HG02571 (cell line): ENCODE data around the gene AADAC.
"Not testable (repeated sequence)": the region's sequence is repeated elsewhere in the genome, so short reads cannot be mapped to it uniquely, and the experiment has no call there.

ENCODE experiments used
- ATAC-seq: cut with Tn5 transposase; IDR thresholded peaks from one replicate; pipeline ENCODE4 v1.9.1; 2021; ENCODE audit warnings: mild to moderate bottlenecking, moderate library complexity; ENCODE audit not compliant: unreplicated experiment

The AADAC gene

DNA sequence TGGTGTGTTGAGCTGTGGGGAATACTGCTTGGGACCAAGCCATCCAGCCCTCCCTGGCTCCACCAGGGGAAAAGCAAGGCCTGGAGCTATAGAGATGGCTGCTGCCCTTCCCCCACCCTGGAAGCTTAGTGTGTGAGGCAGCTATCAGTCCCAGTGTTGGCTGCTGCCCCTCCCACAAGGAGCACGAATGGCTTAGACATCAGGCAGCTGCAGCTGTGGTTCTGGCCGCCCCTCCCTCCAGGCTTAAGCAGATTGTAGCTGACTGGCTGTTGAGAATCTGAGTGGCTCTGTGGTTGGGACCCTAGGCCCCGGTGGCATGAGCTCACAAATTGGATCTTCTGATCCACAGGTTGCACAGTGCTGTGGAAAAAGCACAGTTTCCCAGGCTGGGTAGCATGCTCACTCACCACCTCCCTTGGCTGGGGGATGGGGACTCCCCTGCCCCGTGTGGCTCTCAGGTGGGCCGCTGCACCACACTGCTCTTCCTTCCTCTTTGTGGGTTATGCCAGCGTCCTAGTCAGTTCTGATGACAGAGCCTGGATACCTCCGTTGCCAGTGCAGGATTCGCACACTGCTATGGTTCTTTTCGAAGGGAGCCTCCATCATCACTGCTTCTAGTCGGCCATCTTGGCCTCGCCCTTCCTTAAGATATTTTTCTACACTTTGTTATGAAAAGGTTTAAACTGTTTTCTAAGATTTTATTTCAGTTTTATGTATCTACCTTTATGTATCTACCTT, 38.3 kb downstream of the AADAC start:
- ATAC-seq, result no peak

DNA sequence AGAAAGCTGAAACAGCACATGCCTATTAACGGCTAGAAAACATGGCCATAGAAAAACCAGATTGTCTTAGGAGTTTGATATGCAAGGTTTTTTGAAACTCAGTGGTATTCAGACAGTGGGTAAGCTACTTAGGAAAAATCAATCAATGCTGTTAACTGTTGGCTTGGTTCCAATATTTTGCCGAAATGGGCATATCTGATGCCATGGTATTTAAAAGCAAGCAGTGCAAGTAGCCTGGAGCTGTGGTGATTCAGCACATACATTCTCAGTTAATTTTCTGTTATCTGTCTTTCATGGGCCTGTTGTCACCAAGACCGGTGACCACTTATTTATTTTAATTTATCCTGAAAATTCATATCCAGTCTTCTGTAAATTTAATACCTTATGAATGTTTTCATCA, 42.2 kb downstream of the AADAC start:
- ATAC-seq, result no peak

DNA sequence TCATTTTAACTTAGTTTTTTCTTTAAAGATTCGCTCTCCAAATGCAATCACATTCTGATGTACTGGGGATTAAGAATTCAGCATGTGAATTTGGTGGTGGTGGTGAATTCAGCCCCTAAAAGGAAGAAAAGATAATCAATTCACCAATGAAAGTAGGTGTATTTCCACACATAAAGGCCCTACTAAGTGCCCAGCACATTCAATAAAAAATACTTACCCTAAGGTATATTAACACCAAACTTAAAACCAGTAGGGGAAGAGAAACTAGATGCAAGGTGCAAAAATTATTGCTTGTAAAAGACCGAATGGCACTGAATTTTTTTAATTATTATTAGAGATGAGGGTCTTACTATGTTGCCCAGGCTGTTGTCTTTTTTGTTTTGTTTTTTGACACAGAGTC, 42.7 kb downstream of the AADAC start:
- ATAC-seq, result no peak

DNA sequence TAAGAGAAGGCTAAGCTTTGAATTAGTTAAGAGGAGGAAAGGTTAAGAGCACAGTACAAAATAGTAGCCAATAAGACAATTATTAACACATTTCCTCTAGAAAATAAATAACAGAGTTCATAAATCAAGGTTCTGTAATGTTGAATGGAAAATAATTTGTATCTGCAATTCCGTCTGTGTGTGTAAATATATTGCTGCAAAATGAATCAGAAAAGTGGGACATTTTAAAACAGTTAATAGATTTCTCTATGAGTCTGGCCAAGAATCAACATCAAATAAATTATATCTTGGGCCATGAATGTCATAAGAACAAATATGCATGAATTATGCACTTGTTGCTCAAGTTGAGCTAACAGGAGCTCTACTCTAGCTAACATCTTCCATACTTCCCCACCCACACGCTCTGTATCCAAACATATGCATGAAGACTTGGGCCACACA, 45.3 kb downstream of the AADAC start:
- no peak for ATAC-seq

DNA sequence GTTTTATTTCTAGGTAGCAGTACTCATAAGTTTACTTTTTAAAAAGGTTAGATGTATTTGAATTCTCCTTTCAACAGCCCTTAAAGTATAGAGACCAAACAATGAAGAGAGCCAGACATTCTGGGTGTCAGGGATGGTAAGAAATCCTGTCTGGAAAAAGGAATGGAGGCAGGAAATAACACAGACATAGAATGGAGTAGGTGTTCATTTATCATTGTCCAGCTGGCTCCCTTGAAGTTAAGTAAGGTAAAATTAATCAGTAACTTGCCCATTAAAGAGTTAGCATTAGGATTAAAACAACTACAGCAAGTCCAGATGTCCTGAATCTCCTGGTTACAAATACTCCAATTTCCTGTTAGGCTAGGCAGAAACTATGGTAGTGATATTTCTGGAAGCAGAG, 46.0 kb downstream of the AADAC start:
- no peak for ATAC-seq

DNA sequence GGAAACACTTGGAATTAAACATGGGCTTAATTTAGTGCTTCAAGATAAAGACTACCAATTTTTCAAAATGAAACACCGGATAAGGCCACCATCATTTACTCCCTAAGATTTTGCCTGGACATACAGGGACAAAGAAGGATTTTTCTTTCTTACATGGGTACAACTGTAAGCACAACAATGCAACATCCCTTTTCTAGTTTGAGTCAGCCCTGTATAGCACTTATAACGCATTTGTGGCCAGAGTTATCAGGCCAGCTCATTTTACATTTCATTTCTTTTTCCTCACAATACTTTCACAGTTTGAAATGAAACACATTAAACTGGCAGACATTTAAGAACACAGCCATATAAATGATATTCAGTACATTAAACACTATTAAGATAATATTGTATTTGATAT, 49.7 kb downstream of the AADAC start:
- ATAC-seq, result no peak

DNA sequence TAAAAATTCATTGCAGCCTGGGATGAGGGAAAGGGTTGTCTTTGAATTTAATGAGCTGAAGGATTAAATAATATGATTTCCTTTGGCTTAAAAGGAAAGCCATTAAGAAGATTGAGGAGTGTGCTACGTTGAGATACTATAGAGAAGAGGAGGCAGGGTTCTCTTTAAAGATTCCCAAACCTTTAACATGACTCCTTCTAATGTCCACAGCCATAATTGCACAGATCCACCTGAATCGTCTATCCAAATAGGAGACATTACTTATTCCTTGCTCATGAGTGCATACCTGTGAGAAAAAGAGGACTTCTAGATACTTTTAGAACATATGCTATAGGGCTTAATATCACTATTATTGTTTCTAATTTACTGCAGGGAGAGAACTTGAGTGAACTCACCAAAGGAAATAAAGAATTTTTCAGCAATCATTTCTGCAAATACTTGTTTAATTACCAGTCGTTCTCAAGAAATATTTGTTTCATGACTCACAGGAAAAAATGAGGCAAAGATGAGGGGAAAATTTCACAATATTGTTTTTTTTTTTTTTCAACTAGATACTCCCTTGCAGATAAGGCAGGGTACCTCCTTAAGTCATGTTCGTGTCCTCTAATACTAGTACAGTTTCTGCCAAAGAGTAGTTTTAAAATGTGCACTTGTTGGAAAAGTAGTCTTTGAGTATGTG, 50.6 kb downstream of the AADAC start:
- ATAC-seq, result no peak

DNA sequence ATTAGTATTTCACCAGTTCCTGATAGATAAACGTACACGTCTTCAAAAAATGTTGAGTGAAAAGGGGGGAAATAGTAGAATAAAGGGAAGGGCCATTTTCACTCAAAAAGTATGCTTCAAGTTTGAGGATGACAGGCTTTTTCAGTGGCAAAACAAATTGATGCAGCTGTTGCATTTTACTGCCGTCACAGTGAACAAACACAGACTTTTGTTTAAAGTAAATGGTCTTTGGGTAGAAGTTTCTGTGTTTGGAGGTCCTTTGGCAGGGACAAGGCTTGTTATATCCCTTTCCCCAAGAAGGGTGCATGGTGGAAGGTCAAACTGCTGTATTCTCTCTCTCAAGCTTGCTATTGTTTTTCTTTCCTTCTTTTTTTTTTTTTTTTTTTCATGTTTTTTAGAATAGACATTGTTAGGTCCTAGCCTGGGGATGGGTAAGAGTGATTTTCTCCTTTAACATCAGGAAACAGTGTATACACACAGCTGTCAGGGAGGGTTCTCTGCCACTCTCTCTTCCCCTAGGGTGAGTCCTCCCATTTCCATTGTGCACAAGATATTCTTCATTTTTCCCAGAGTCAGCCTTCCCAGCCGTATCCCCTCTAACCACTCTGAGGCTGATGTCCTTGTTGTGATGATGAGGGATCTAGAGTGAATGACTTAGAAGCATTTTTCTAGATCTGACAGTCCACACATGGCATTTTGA, 52.9 kb downstream of the AADAC start:
- ATAC-seq, result no peak

DNA sequence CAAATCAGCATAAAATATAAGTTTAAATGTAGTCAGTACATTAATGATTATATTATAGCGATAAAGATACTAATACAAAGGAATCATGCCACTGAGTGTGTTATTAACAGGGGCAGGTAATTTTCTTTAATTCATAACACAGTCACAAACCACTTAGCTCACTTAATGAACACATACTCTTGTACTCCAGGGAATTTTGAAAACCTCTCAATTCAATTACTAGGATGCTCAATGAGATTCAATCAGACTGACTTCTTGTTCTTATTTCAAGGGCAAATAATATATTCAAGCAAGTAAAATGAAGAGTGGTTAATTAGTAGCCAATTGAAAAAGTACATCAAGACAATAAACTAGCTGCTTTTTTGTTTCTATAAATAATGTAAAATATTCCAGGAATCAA, 53.8 kb downstream of the AADAC start:
- no peak for ATAC-seq

DNA sequence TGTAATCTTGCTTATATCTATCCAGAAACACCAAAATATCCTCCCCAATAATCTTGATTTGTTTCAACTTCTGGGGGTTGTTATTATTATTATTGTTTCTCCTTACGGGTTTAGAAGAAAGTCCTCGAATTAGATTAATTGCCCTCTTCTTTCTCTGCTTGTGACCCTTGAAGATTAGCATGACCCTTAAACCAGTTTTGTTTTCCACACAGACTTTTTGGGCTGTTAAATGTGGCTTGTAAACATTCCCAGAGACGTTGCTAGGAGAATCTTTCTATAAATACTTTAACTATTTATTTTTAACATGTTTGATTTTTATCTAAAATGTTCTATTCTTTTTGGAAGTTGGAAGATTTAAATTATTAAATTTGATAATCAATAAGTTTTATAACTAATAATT, 55.3 kb downstream of the AADAC start:
- ATAC-seq, result no peak

DNA sequence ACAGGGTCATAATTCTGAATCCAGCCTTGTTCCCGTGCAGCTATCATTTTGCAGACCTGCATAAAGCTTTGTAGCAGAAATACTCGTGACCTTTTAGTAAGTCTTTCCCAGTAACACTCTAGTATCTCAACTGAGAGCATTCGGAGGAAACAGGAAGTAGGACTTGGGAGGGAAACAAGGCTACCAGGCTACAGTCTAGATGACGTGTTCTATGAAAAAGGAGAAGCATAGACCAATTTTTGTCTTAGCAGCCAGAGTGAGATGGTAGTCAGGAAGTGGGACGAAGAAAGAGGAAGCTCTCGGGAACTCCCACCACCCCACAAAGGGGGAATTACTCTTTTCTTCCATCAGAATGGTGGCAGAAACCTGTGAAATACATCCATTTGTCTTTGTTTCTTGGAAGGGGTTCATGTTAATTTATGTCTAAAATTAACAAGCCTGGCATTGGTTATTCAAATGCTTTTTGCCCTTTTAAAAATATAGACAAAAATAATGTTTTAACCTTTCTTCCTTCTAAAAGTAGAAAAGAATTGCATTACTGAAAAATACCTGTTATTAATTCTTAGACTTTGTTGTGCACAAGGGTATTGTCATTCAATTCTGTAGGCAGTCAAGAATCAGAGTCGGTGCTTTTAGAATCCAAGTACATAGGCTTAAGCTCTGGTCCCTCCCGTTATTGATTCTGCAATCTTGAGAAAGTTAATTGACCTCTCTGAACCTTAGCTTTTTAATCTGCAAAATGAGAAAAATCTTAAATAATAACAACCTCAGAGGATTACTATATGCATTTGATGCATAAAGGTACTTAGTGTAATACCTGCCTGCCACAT, 57.9 kb downstream of the AADAC start:
- ATAC-seq, result peak; percentile 84

DNA sequence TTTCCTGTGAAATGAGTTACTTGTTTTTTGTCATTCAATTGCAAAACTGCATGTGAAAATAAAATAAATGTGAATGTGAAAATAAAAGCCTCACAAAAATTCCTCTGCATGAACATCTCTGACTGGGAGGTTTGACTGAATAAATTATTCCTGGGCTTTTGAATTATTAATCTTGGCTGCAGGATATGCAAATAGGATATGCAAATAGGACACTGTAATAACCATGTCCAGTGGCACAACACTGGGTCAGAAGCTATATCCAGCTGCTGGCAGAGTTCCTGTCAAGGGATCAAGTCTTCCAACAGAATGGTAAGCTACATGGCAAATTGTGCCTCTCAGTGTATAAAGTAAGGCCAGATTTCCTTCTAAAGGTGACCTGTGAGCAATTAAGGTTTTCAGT, 59.5 kb downstream of the AADAC start, which contains the start of gene SUCNR1:
Gene SUCNR1 (plus strand): TSS at position 246 of the 400 bp plus-strand sequence. CDS start 6,250 bp downstream, outside the sequence.
- ATAC-seq, result no peak

DNA sequence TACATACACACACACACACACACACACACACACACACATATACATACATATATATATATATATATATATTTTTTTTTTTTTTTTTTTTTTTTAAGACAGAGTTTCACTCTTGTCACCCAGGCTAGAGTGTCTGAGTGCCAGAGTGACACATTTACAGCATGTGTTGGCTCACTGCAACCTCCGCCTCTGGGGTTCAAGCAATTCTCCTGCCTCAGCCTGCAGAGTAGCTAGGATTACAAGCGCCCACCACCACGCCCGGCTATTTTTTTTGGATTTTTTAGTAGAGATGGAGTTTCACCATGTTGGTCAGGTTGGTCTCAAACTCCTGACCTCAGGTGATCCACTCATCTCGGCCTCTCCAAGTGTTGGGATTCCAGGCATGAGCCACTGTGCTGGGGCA, 60.2 kb downstream of the AADAC start:
- ATAC-seq, result not testable (repeated sequence)

DNA sequence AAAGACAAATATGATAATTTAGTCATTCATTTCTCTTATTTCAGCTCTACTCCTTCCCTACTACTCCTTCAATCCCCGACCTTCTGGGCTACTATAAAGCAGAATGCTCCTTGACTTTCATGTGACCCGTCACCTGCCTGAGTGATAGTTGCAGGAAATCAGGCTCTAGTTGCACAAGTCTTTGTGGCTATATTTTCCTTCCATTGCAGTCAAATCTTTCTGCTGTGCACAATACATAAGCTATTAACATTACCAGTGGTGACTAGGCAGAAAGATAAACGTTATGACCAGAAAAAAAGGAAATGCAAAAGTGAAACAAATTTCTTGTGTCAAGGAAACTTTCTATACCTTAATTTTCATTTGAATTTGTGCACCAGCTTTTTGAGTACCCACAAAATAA, 61.8 kb downstream of the AADAC start:
- ATAC-seq, result peak; percentile 40

DNA sequence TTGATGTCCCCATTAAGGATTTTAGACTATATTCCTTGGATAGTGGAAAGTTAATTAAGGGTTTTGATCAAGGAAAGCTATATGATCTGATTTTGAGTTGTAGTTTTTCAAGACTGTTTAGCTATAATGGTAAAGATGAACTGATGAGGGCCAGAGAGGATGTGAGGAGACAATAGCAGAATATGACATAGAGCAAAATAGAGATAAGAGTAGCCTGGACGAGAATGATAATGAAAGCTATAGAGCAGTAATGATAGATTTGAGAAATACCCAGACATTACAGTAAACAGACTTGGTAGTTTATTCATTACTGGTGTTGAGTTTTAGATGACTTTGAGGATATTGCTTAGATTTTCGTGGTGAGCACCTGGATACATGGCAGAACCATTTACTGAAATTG, 63.4 kb downstream of the AADAC start:
- ATAC-seq, result no peak
